ENCODE results near the gene RALGPS1.

GRCh38 chr9:126937444-126937843 lies 22.9 kb downstream of the RALGPS1 start:
- no peak for TF ChIP-seq SIN3A (IDR thresholded peaks at IDR 0.05; ENCODE audit: borderline replicate concordance, low read depth, low read length)
- TF ChIP-seq CTCF (IDR thresholded peaks at IDR 0.05) = no peak
- TF ChIP-seq, protein P1, sequence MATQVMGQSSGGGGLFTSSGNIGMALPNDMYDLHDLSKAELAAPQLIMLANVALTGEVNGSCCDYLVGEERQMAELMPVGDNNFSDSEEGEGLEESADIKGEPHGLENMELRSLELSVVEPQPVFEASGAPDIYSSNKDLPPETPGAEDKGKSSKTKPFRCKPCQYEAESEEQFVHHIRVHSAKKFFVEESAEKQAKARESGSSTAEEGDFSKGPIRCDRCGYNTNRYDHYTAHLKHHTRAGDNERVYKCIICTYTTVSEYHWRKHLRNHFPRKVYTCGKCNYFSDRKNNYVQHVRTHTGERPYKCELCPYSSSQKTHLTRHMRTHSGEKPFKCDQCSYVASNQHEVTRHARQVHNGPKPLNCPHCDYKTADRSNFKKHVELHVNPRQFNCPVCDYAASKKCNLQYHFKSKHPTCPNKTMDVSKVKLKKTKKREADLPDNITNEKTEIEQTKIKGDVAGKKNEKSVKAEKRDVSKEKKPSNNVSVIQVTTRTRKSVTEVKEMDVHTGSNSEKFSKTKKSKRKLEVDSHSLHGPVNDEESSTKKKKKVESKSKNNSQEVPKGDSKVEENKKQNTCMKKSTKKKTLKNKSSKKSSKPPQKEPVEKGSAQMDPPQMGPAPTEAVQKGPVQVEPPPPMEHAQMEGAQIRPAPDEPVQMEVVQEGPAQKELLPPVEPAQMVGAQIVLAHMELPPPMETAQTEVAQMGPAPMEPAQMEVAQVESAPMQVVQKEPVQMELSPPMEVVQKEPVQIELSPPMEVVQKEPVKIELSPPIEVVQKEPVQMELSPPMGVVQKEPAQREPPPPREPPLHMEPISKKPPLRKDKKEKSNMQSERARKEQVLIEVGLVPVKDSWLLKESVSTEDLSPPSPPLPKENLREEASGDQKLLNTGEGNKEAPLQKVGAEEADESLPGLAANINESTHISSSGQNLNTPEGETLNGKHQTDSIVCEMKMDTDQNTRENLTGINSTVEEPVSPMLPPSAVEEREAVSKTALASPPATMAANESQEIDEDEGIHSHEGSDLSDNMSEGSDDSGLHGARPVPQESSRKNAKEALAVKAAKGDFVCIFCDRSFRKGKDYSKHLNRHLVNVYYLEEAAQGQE (IDR thresholded peaks at IDR 0.05; ENCODE audit: low read depth, low read length) = no peak
- no peak for TF ChIP-seq MEF2A (IDR thresholded peaks at IDR 0.05; ENCODE audit: borderline replicate concordance, low read depth)
- TF ChIP-seq MAX (IDR thresholded peaks at IDR 0.05; ENCODE audit: low read depth) = no peak
- TF ChIP-seq RAD21 (IDR thresholded peaks at IDR 0.05; ENCODE audit: low read length) = no peak
- TF ChIP-seq POLR2AphosphoS5 (IDR thresholded peaks at IDR 0.05; ENCODE audit: low read depth, low read length) = no peak
- TF ChIP-seq, protein P2, sequence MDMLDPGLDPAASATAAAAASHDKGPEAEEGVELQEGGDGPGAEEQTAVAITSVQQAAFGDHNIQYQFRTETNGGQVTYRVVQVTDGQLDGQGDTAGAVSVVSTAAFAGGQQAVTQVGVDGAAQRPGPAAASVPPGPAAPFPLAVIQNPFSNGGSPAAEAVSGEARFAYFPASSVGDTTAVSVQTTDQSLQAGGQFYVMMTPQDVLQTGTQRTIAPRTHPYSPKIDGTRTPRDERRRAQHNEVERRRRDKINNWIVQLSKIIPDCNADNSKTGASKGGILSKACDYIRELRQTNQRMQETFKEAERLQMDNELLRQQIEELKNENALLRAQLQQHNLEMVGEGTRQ (IDR thresholded peaks at IDR 0.05; ENCODE audit: borderline replicate concordance, low read depth, low read length) = no peak
- TF ChIP-seq FOXM1 (IDR thresholded peaks at IDR 0.05; ENCODE audit: low read depth) = no peak
